Skin of body (tissue), 2 donors: ENCODE results near the gene SDR42E2. TPM values are rescaled to one million over a fixed set of nuclear protein-coding genes. Genes with fewer than 3 reads are reported as not detected.
"Not testable (repeated sequence)": the region's sequence is repeated elsewhere in the genome, so short reads cannot be mapped to it uniquely, and the experiment has no call there.

ENCODE experiments used
- DNase-seq: peaks from one replicate; lab custom pipeline; 2025; lab: John Stamatoyannopoulos, UW
- total RNA-seq: library from RNA; depleted of rRNA; stranded (reverse); fragments of >200 nt; gene quantifications from one replicate; pipeline ENCODE4 v1.2.3, GENCODE V29; 2014

SDR42E2 gene
- total RNA-seq, 1 donor from 2014 or later = not detected

GRCh38 chr16:22210854-22211253 lies 48.5 kb downstream of the SDR42E2 start:
- no peak for DNase-seq

- DNase-seq = no peak
Measured at GRCh38 chr16:22213236-22213635, 50.9 kb downstream of the SDR42E2 start.

- no peak for DNase-seq
Measured at GRCh38 chr16:22213801-22214200, 51.5 kb downstream of the SDR42E2 start.

GRCh38 chr16:22214402-22214801 lies 52.1 kb downstream of the SDR42E2 start:
- no peak for DNase-seq

- no peak for DNase-seq
Measured at GRCh38 chr16:22214889-22215288, 52.6 kb downstream of the SDR42E2 start.

- no peak for DNase-seq
Measured at GRCh38 chr16:22216191-22216831, 54.0 kb downstream of the SDR42E2 start.

GRCh38 chr16:22216832-22217225 lies 54.5 kb downstream of the SDR42E2 start:
- DNase-seq = not testable (repeated sequence)

- peak; percentile 52 for DNase-seq
Measured at GRCh38 chr16:22217890-22218730, 55.8 kb downstream of the SDR42E2 start.

GRCh38 chr16:22219389-22220068 lies 57.2 kb downstream of the SDR42E2 start:
- no peak for DNase-seq

- DNase-seq = peak; percentile 64
Measured at GRCh38 chr16:22220069-22220440, 57.7 kb downstream of the SDR42E2 start.

- DNase-seq = no peak
Measured at GRCh38 chr16:22220714-22221113, 58.4 kb downstream of the SDR42E2 start.

- DNase-seq = no peak
Measured at GRCh38 chr16:22222006-22222405, 59.7 kb downstream of the SDR42E2 start.

GRCh38 chr16:22222998-22223397 lies 60.7 kb downstream of the SDR42E2 start:
- DNase-seq = no peak

GRCh38 chr16:22225060-22225459 lies 62.8 kb downstream of the SDR42E2 start:
- DNase-seq = no peak

GRCh38 chr16:22229889-22230288 lies 67.6 kb downstream of the SDR42E2 start:
- DNase-seq = no peak

- no peak for DNase-seq
Measured at GRCh38 chr16:22232277-22233036, 70.2 kb downstream of the SDR42E2 start.

- no peak for DNase-seq
Measured at GRCh38 chr16:22233037-22233372, 70.7 kb downstream of the SDR42E2 start.

GRCh38 chr16:22235839-22236745 lies 73.8 kb downstream of the SDR42E2 start:
- DNase-seq = no peak

GRCh38 chr16:22239131-22239805 lies 77.0 kb downstream of the SDR42E2 start:
- no peak for DNase-seq
